Gastroesophageal sphincter (tissue), 4 donors: Measurements from ENCODE around the gene KLHDC4. TPM values are rescaled to one million over a fixed set of nuclear protein-coding genes. Genes with fewer than 3 reads are reported as not detected.
A peak's percentile ranks its signal among the peaks of the same experiment; 100 is the strongest.
"Not testable (repeated sequence)": the region's sequence is repeated elsewhere in the genome, so short reads cannot be mapped to it uniquely, and the experiment has no call there.

Experiments
- ATAC-seq: fragments of 150-250 bp; one replicate; pipeline ENCODE4 v1.9.1; 2016; ENCODE audit warnings: mild to moderate bottlenecking, moderate library complexity
- H3K27ac ChIP-seq, 4 donors: fragments of 200-600 bp; sonication (generic) in 3 of 4; 1 replicate in 3 of 4; 2 replicates in 1 of 4; pipeline ENCODE4 v1.5.1; 2016 to 2019
- H3K27me3 ChIP-seq: fragments of 200-600 bp; sonication (generic); one replicate; pipeline ENCODE4 v1.5.1; 2019
- H3K36me3 ChIP-seq, 2 donors: fragments of 200-600 bp; sonication (generic); one replicate each; pipeline ENCODE4 v1.5.1; 2019; ENCODE audit warnings: control low read depth in 1 of 2
- H3K4me1 ChIP-seq, 3 donors: fragments of 200-600 bp; sonication (generic); 1 replicate in 2 of 3; 2 replicates in 1 of 3; pipeline ENCODE4 v1.5.1; 2016 to 2019; ENCODE audit warnings: control low read depth in 2 of 3
- H3K4me3 ChIP-seq, 2 donors: fragments of 200-600 bp; sonication (generic); one replicate each; pipeline ENCODE4 v1.5.1; 2019; ENCODE audit warnings: mild to moderate bottlenecking in 1 of 2, moderate library complexity in 1 of 2
- H3K9me3 ChIP-seq, 3 donors: fragments of 200-600 bp; sonication (generic); one replicate each; pipeline ENCODE4 v1.5.1; 2017 to 2019; ENCODE audit warnings: control low read depth in 2 of 3
- CTCF ChIP-seq, 4 experiments: fragments of 200-600 bp in 2 of 4; fragments of 450-650 bp in 2 of 4; sonication (generic) in 1 of 4; IDR thresholded peaks; one replicate each; pipeline ENCODE4 v1.5.1; 2017 to 2019; ENCODE audit warnings: antibody characterized with exemption in 4 of 4, mild to moderate bottlenecking in 2 of 4, moderate library complexity in 2 of 4
- EP300 ChIP-seq: sonication (generic); formaldehyde crosslinking; IDR thresholded peaks from one replicate; pipeline ENCODE4 v1.6.1; 2017; ENCODE audit warnings: antibody characterized with exemption, mild to moderate bottlenecking
- POLR2A ChIP-seq, 2 donors: fragments of 450-650 bp; IDR thresholded peaks; one replicate each; pipeline ENCODE4 v1.6.1; 2017; ENCODE audit warnings: antibody characterized with exemption in 2 of 2, mild to moderate bottlenecking in 2 of 2, moderate library complexity in 1 of 2
- POLR2AphosphoS5 ChIP-seq: sonication (generic); formaldehyde crosslinking; IDR thresholded peaks from one replicate; pipeline ENCODE4 v1.6.1; 2017; ENCODE audit warnings: antibody characterized with exemption
- WGBS, 2 donors: methylation state at CpG; one replicate each; pipeline ENCODE4 v1.1.5; 2018; ENCODE audit warnings: low coverage in 1 of 2; 5-methylcytosine and 5-hydroxymethylcytosine counted together
- total RNA-seq, 4 donors: library from RNA; depleted of rRNA; stranded (reverse); fragments of >200 nt; gene quantifications; one replicate each; pipeline ENCODE4 v1.1.0, GENCODE V29; 2016

Gene KLHDC4
- total RNA-seq, 4 donors from 2014 or later = 9.8 to 33.8 (median 24.4) TPM

GRCh38 chr16:87791295-87792204, 25.8 kb upstream of the KLHDC4 start:
- peaks cover 0 to 48% (median 2%) of the 10 kb centered on the region in 3 donors for H3K4me1 ChIP-seq
- no peaks in the 10 kb centered on the region for H3K36me3 ChIP-seq
- H3K27ac ChIP-seq = peak overlapping the region in 3 of 4 donors; percentile 76 to 84 (median 78)
- H3K27me3 ChIP-seq = no peaks in the 10 kb centered on the region
- 67 to 79% methylated on average over 14 to 17 of the region's 32 CpGs for WGBS, 2 donors
- no peak for ATAC-seq
- TF ChIP-seq POLR2A (IDR thresholded peaks at IDR 0.05) (no peak), POLR2AphosphoS5 (no peak), CTCF (IDR thresholded peaks at IDR 0.05) (no peak), EP300 (no peak)
- no peak overlapping the region for H3K4me3 ChIP-seq
- no peaks in the 10 kb centered on the region for H3K9me3 ChIP-seq

- no peaks in the 10 kb centered on the region for H3K36me3 ChIP-seq
- H3K27me3 ChIP-seq = no peaks in the 10 kb centered on the region
- peak; percentile 87 for ATAC-seq
- peaks cover 0 to 48% (median 2%) of the 10 kb centered on the region in 3 donors for H3K4me1 ChIP-seq
- WGBS, 2 donors = 59 to 65% methylated on average over 8 to 12 of the region's 17 CpGs
- peak overlapping the region; percentile 14 to 84 (median 77) for H3K27ac ChIP-seq
- no peaks in the 10 kb centered on the region for H3K9me3 ChIP-seq
- TF ChIP-seq POLR2AphosphoS5 (peak; percentile 95), POLR2A (IDR thresholded peaks at IDR 0.05) (no peak)
- no peak overlapping the region for H3K4me3 ChIP-seq
Observed at GRCh38 chr16:87790292-87791100, 24.7 kb upstream of the KLHDC4 start.

- Histone ChIP-seq H3K4me3 (no peak overlapping the region), H3K4me1 (peaks cover 0 to 54% (median 2%) of the 10 kb centered on the region in 3 donors), H3K27ac (peak overlapping the region; percentile 58 to 84 (median 77)), H3K9me3 (no peaks in the 10 kb centered on the region), H3K27me3 (no peaks in the 10 kb centered on the region), H3K36me3 (no peaks in the 10 kb centered on the region)
- TF ChIP-seq POLR2AphosphoS5 (peak; percentile 88), POLR2A (IDR thresholded peaks at IDR 0.05) (no peak), EP300 (peak; percentile 62)
- ATAC-seq = peak; percentile 68
- 30 to 90% methylated on average over 7 to 8 of the region's 20 CpGs for WGBS, 2 donors
Observed at GRCh38 chr16:87789437-87790291, 23.9 kb upstream of the KLHDC4 start.

- not testable (repeated sequence) for ATAC-seq
- H3K27ac ChIP-seq = peak overlapping the region; percentile 58 to 84 (median 77)
- 67% methylated on average over 1 to 5 of the region's 10 CpGs for WGBS, 2 donors
Observed at GRCh38 chr16:87788730-87789436, 23.1 kb upstream of the KLHDC4 start.

GRCh38 chr16:87787451-87788091, 21.8 kb upstream of the KLHDC4 start:
- ATAC-seq, H3K27me3 ChIP-seq, H3K9me3 ChIP-seq, H3K36me3 ChIP-seq, H3K4me3 ChIP-seq: not testable (repeated sequence)
- Histone ChIP-seq H3K27ac (peak overlapping the region in 3 of 4 donors; percentile 46 to 84 (median 76)), H3K4me1 (peaks cover 0 to 54% (median 2%) of the 10 kb centered on the region in 3 donors)
- no CpG with 5 or more reads among the region's 2 CpGs for WGBS, 2 donors
- peak; percentile 65 for TF ChIP-seq POLR2AphosphoS5

More at GRCh38 chr16:87788730-87789436, 23.1 kb upstream of the KLHDC4 start:
- H3K36me3 ChIP-seq, H3K27me3 ChIP-seq, H3K9me3 ChIP-seq, H3K4me3 ChIP-seq: not testable (repeated sequence)
- peaks cover 0 to 54% (median 2%) of the 10 kb centered on the region in 3 donors for H3K4me1 ChIP-seq

- Histone ChIP-seq H3K27ac (no peak overlapping the region), H3K27me3 (no peaks in the 10 kb centered on the region), H3K4me3 (no peak overlapping the region), H3K36me3 (no peaks in the 10 kb centered on the region), H3K9me3 (no peaks in the 10 kb centered on the region), H3K4me1 (peaks cover 0 to 34% (median 2%) of the 10 kb centered on the region in 3 donors)
- TF ChIP-seq CTCF (IDR thresholded peaks at IDR 0.05) (no peak), POLR2AphosphoS5 (peak; percentile 59)
- ATAC-seq = no peak
- WGBS, 2 donors = 27 to 54% methylated on average over 3 to 4 of the region's 10 CpGs
Observed at GRCh38 chr16:87784812-87785211, 19.0 kb upstream of the KLHDC4 start.
